ENCODE measurements around the gene IFNAR2.

DNA sequence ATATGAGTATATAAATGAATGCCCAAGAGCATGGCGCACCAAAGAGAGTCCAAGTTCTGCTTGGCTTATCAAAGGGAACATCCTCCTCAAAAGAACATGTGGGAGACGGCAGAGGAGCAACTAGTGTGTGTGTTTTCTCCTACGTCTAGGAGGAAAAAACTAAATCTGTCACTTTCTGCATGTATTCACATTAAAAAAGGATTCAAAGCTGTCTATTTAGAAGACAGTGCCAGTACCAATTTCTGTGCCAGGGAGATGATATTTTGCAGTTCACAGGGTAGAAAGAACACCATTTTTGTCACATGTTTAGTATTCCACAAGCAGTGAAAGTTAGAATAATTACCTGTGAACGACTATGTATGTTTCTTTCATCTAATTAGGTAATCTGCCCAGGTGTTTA lies 42.5 kb upstream of the IFNAR2 start:
- TF ChIP-seq, protein P1, sequence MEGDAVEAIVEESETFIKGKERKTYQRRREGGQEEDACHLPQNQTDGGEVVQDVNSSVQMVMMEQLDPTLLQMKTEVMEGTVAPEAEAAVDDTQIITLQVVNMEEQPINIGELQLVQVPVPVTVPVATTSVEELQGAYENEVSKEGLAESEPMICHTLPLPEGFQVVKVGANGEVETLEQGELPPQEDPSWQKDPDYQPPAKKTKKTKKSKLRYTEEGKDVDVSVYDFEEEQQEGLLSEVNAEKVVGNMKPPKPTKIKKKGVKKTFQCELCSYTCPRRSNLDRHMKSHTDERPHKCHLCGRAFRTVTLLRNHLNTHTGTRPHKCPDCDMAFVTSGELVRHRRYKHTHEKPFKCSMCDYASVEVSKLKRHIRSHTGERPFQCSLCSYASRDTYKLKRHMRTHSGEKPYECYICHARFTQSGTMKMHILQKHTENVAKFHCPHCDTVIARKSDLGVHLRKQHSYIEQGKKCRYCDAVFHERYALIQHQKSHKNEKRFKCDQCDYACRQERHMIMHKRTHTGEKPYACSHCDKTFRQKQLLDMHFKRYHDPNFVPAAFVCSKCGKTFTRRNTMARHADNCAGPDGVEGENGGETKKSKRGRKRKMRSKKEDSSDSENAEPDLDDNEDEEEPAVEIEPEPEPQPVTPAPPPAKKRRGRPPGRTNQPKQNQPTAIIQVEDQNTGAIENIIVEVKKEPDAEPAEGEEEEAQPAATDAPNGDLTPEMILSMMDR (IDR thresholded peaks at IDR 0.05) = no peak
- no peak for TF ChIP-seq POLR2AphosphoS5 (IDR thresholded peaks at IDR 0.05)
- no peak for TF ChIP-seq POLR2A (IDR thresholded peaks at IDR 0.05)

Measured in breast epithelium (tissue), 3 donors.